Dedifferentiated amniotic fluid mesenchymal stem cell (primary cell): ENCODE data around the gene GNMT.

Experiments used
- DNase-seq: peaks from one replicate; pipeline ENCODE4 v3.0.0-alpha.2; 2016; ENCODE audit errors: extremely low spot score

The GNMT gene

DNA sequence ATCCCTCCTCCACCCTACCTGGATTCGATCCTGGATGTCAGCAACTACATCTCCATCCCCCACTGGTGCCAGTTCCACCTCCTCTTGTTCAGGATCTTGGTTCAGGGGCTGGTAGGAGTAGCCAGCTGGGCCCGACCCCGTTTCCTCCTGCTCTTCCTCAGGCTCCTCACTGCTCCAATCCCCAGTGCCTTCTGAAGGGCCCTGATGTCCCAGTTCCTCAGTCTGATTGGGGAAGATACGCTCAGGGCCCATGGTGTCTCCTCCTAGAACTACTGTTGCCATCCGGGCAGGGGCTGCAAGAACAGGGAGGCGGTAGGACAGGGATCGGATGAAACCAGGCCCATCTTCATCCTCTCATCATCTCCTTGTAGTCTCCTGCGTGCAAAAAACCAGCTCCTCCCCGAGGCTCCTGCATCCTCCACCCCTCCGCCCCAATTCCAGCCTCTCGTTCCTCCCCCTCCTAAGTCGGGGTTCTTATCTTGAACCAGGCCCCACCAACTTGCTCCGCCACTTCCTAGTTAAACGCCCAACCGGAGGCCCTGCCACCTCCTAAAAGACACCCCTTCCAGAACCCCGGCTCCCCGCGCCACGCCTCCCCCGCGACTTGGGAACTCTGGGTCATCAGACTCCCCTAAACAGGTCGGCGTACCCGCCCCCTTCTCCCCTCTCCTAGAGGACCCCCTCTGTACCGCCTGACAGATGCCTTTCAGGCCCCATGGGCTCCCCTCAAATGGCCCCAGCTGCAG lies 52.7 kb downstream of the GNMT start:
- no peak for DNase-seq
